Left lobe of liver (tissue), 2 donors: ENCODE measurements around the gene FYB1. TPM values are rescaled to one million over a fixed set of nuclear protein-coding genes. Genes with fewer than 3 reads are reported as not detected.

Experiments used
- ATAC-seq: fragments of 200-7000 bp; cut with Tn5 transposase; one replicate; pipeline ENCODE4 v1.9.1; 2020; ENCODE audit warnings: mild to moderate bottlenecking, moderate library complexity
- DNase-seq: peaks from one replicate; pipeline ENCODE4 v3.0.0-alpha.2; 2020; ENCODE audit warnings: low spot score
- total RNA-seq: library from RNA; stranded (reverse); gene quantifications from one replicate; pipeline ENCODE4 v1.2.1, GENCODE V29; 2021
- donor health status: DM: no; HTN: no; CAD: no; lungs with moderate emphysema.
- donor health status: DM: no; HTN: yes; CAD: no.

Gene FYB1
- total RNA-seq, 1 donor from 2014 or later: 4.4 TPM

DNA sequence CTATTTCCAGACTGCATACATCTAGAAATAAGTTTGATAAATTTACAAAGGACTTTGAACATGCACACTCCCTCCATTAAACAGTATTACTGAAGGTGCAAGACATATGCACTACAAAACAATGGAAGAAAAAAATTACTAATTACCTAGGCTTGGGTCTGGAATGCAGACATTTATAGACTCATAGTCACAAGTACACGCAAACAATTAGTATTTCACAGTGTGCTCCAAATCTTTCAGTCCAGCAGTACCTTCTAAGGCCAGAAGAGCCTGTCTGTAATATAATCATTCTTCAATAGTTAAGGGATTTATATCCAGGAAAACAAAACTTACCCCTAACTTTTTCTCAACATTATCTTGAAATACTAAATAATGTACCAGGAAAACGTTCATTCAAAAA is 156.3 kb downstream of the FYB1 start:
- ATAC-seq: no peak
- no peak for DNase-seq

DNA sequence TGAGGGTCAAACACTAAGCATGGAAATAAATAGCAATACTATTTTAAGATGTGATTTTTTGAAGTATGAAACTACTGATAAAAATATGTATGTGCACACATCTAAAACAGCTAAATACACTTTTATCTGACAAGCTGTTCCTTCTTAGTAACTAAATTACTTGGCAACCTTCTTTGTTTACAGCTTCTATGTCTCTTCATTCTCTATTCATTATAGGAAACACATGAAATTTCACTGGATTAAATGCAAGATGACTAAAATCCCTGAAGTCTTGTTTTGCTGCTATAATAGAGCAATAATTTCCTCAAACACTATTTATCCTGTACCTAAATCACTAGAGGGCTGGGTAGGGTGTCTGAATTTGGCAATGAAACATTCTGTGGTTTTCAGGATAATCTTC is 156.8 kb downstream of the FYB1 start:
- ATAC-seq (no peak), DNase-seq (no peak)

DNA sequence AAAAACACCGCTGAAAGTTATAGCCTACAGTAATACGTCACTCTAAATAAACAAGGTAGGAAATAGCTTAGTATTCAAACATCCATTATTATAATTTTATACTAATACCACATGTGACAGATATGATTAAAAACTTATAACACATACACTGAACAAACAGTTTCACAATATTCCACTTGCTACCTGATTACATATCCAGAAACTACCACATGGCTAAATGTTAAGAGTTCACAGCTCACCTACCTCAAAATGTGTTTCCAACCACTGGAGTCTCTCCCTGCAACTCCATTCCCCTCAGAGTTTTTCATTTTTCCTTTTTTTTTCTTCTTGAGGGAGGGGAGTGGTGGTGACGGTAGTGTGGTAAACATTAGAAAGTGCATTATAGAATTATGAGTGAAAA is 157.3 kb downstream of the FYB1 start:
- no peak for ATAC-seq
- no peak for DNase-seq

DNA sequence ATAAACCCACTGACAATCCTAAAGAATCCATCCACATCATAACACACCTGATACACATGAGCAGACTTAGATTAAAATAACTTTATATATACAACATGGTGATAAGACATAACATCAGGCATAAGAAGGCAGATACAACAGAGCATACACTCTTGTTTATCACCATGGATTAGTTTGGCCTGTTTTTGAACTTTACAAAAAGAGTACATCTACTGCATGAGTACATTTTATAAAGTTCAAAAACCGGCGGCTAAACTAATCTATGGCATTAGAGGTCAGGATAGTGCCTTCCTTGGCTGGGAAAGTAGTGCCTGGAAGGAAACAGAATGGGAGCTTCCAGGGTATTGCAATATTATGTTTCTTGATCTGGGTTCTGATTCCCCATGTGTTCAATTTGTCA is 160.3 kb downstream of the FYB1 start:
- DNase-seq (no peak), ATAC-seq (peak; percentile 64)

DNA sequence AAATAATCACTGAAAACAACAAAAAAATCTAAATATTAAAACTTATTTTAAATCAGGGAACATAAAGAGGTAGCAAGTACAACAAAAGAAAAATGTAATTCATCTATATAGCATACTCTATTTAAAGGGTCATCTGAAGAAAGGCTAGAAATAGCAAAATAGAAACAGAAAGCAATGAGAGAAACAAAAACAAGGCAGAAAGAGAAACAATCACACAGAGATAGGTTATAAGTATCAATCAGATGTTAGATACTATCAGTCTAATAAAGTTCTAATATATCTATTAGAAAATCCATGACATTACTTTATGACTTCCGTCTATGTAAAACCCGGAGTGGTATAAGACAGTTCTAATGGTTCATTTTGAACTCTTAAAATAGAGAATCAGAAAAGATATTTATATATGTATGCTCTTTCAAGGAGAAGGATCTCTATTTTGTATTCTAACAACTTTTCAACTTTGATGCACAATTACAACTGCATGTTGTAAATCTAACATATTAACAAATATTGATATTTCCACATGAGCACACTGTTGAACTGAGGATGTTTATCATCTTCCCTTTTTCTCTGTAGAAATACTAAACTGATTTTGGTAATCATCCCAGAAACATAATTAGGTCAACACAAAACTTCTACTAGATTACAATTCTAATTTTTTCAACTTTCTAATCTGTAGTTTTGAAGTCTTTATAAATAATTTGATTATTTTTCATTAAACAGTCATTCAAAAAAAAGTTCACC is 161.0 kb downstream of the FYB1 start:
- peak; percentile 38 for ATAC-seq
- DNase-seq: no peak

DNA sequence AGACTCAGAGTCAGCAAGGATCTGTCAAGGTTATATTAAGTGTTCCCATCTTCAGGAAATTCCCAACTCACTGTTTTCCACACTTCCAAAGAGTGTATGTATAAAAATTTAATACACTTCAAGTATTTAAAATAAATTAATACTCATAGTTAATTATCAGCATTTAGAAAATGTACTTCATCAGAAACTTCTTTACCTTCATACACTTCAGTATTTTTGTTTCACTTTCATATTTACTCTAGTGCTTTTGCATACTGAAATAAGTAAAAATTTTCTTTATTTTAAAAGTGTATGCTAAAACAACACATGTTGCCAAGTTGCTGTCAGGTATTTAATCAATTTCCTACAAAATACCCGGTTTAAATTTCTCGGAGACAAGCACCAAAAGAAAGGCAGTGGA is 161.6 kb downstream of the FYB1 start:
- DNase-seq (no peak), ATAC-seq (peak; percentile 19)

DNA sequence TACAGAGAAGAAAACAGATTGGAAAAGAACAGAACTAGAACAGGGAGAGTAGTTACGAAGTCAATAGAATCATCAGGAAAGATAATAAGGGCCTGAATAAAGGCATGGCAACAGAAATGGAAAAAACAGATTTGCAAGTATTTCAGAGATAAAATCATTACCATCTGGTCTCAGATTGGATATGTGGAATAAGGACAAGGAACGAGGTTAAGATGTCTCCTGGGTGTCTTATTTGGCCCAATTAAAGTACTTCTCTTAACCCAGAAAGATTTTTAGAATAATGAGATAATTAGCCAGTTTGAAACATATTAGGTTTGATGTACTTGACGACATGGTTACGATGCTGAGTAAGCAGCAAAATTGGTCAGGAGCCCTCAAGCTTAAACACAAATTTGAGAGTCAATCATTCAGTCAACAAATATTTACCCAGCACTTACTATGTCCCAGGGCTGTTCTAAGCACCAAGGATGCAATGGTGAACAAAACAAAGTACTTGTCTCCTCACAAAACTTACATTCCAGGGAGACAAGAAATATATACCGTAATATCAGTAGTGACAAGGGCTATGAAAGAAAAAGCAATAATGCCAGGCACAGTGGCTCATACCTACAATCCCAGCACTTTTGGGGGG is 163.5 kb downstream of the FYB1 start:
- ATAC-seq: no peak

More for the DNA sequence above, 163.5 kb downstream of the FYB1 start:
- DNase-seq: no peak

Other genes with a start within 250 kb of the FYB1 start
- 12.0 TPM for gene RICTOR, start 145.2 kb downstream of the FYB1 start, total RNA-seq
- gene C9, start 144.9 kb upstream of the FYB1 start, total RNA-seq: 1,159 TPM
- gene DAB2, start 205.4 kb upstream of the FYB1 start, total RNA-seq: 7.6 TPM